ENCODE data around the gene TBX5. TPM values are rescaled to one million over a fixed set of nuclear protein-coding genes. Genes with fewer than 3 reads are reported as not detected.

The TBX5 gene
- polyA plus RNA-seq, 1 donor (not counting 4 experiments of a cell fraction or from before 2014, with no cell fraction given), result not detected

DNA sequence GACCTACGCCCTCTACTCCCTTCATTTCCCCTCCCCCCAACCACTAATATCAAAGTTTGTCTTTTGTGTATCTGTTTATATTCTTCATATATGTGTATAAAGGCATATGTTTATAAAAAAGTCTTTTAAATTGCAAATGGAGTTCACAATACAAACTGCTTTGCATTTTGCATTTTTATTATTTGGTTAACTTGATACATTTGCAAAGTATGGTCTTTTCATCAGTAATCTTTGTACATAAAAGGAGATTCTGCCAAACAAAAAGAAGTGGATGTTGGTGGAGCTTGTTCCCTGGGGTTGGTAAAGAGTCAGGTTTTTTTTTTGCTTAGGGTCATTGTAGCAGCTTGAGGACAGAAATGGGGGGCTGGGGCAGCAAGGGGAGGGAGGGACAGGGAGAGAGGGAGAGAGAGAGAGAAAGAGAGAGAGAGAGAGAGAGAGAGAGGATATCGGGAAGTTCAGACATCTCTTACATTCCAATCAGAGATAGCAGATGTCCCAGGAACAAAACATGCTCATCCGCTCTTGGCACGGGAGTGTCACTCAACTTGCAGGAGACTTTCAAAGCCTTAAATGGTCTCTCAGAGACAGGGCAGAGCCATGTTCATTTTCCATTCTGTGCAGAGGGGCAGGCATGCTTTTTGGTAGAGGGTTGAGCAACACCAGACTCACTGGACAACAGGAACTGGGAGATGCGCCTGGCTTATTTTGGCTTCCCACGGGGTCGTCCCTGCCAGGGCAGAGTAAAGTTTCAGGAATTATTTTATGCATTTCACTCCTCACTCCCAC is 44.8 kb upstream of the TBX5 start:
- Histone ChIP-seq H3K27me3 (ENCODE audit: control insufficient read depth, extremely low read depth, insufficient read depth, low read length) (peaks cover 33% of the 10 kb centered on the region), H3K4me1 (ENCODE audit: control insufficient read depth, extremely low read depth, insufficient read depth, low read length) (no peaks in the 10 kb centered on the region), H4K20me1 (ENCODE audit: control insufficient read depth, extremely low read depth, insufficient read depth, low read length) (no peaks in the 10 kb centered on the region), H3K27ac (ENCODE audit: control insufficient read depth, insufficient read depth, low read length) (no peak overlapping the region), H3K4me3 (ENCODE audit: control insufficient read depth in 2 of 3, extremely low read depth in 1 of 3, insufficient read depth in 2 of 3, low read depth in 1 of 3, low read length in 3 of 3) (no peak overlapping the region), H2AFZ (ENCODE audit: control insufficient read depth, low read length) (no peak overlapping the region), H3K9me3 (ENCODE audit: control insufficient read depth, low read depth, low read length) (no peaks in the 10 kb centered on the region), H3K9me1 (ENCODE audit: control insufficient read depth, extremely low read depth, insufficient read depth, low read length) (no peaks in the 10 kb centered on the region), H3K36me3 (ENCODE audit: control insufficient read depth in 2 of 2, extremely low read depth in 1 of 2, insufficient read depth in 2 of 2, low read length in 2 of 2) (no peaks in the 10 kb centered on the region), H3K79me2 (ENCODE audit: control insufficient read depth, insufficient read depth, low read length) (no peaks in the 10 kb centered on the region), H3K9ac (ENCODE audit: control insufficient read depth, extremely low read depth, insufficient read depth, low read length) (no peak overlapping the region), H3K4me2 (ENCODE audit: control insufficient read depth, extremely low read depth, insufficient read depth, low read depth, low read length) (no peak overlapping the region)
- TF ChIP-seq, protein P1, sequence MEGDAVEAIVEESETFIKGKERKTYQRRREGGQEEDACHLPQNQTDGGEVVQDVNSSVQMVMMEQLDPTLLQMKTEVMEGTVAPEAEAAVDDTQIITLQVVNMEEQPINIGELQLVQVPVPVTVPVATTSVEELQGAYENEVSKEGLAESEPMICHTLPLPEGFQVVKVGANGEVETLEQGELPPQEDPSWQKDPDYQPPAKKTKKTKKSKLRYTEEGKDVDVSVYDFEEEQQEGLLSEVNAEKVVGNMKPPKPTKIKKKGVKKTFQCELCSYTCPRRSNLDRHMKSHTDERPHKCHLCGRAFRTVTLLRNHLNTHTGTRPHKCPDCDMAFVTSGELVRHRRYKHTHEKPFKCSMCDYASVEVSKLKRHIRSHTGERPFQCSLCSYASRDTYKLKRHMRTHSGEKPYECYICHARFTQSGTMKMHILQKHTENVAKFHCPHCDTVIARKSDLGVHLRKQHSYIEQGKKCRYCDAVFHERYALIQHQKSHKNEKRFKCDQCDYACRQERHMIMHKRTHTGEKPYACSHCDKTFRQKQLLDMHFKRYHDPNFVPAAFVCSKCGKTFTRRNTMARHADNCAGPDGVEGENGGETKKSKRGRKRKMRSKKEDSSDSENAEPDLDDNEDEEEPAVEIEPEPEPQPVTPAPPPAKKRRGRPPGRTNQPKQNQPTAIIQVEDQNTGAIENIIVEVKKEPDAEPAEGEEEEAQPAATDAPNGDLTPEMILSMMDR (optimal IDR thresholded peaks at IDR 0.05 in 1 of 3, IDR thresholded peaks at IDR 0.05 in 1 of 3, conservative IDR thresholded peaks at IDR 0.05 in 1 of 3; ENCODE audit: extremely low read depth in 1 of 3, insufficient read depth in 2 of 3, low read length in 3 of 3), result no peak
- TF ChIP-seq EZH2 (IDR thresholded peaks at IDR 0.05; ENCODE audit: low read length), result no peak
- FAIRE-seq (no peak), DNase-seq (ENCODE audit: low read depth, low spot score) (no peak)
- dilution Hi-C loops (cut with MboI; ENCODE audit: extremely low pct_ligation_motif_present, low sequenced_read_pairs), result no loop called here

DNA sequence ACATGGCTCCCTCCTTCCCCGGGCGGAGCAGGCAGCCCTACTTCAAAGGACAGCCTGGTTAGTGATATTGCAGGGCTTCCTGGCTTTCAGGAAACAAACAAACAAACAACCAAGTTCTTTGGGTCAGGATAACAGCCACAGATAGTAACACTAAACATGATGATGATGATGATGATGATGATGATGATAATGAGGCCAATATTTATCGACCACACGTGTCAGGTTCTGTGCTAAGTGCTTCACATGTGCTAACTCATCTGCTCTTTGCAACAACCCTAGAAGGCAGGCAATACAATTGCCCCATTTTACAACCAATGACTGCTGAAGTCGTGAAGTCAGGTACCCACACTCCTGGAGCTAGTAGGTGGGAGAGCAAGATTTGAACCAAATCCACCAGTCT is 44.1 kb upstream of the TBX5 start:
- no peak overlapping the region for H3K4me3 ChIP-seq (ENCODE audit: control insufficient read depth in 2 of 3, extremely low read depth in 1 of 3, insufficient read depth in 2 of 3, low read depth in 1 of 3, low read length in 3 of 3)

More for the DNA sequence above, 44.1 kb upstream of the TBX5 start:
- Histone ChIP-seq H4K20me1 (ENCODE audit: control insufficient read depth, extremely low read depth, insufficient read depth, low read length) (no peaks in the 10 kb centered on the region), H3K36me3 (ENCODE audit: control insufficient read depth in 2 of 2, extremely low read depth in 1 of 2, insufficient read depth in 2 of 2, low read length in 2 of 2) (no peaks in the 10 kb centered on the region), H3K4me2 (ENCODE audit: control insufficient read depth, extremely low read depth, insufficient read depth, low read depth, low read length) (no peak overlapping the region), H3K27me3 (ENCODE audit: control insufficient read depth, extremely low read depth, insufficient read depth, low read length) (peaks cover 38% of the 10 kb centered on the region), H3K9me1 (ENCODE audit: control insufficient read depth, extremely low read depth, insufficient read depth, low read length) (no peaks in the 10 kb centered on the region), H3K27ac (ENCODE audit: control insufficient read depth, insufficient read depth, low read length) (no peak overlapping the region), H3K79me2 (ENCODE audit: control insufficient read depth, insufficient read depth, low read length) (no peaks in the 10 kb centered on the region), H3K9me3 (ENCODE audit: control insufficient read depth, low read depth, low read length) (no peaks in the 10 kb centered on the region), H3K4me1 (ENCODE audit: control insufficient read depth, extremely low read depth, insufficient read depth, low read length) (no peaks in the 10 kb centered on the region), H3K9ac (ENCODE audit: control insufficient read depth, extremely low read depth, insufficient read depth, low read length) (no peak overlapping the region), H2AFZ (ENCODE audit: control insufficient read depth, low read length) (no peak overlapping the region)
- DNase-seq (ENCODE audit: low read depth, low spot score), result no peak
- FAIRE-seq, result no peak
- TF ChIP-seq, protein P1 (optimal IDR thresholded peaks at IDR 0.05 in 1 of 3, IDR thresholded peaks at IDR 0.05 in 1 of 3, conservative IDR thresholded peaks at IDR 0.05 in 1 of 3; ENCODE audit: extremely low read depth in 1 of 3, insufficient read depth in 2 of 3, low read length in 3 of 3), result no peak
- TF ChIP-seq EZH2 (IDR thresholded peaks at IDR 0.05; ENCODE audit: low read length), result no peak
- dilution Hi-C loops (cut with MboI; ENCODE audit: extremely low pct_ligation_motif_present, low sequenced_read_pairs), result no loop called here
